ENCODE data around the gene DENND1A.

DNA sequence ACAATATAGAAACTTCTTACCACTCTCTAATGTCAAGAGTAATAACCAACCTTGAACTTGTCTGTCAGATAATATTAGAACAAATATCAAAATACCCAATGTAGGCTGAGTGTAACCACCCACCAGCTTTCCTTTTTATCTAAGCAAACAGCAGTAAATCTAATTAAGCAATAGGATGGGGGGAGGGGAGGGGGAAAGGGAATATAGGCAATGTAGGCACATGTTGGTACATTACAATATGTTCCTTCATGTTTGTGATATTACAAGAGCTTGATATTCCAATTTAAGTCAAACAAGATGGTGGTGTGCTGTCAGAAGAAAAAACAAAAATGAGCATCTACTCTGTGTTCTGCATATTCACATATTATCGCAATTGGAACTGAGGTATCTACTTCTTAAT, 158.2 kb downstream of the DENND1A start:
- TF ChIP-seq EZH2 (IDR thresholded peaks at IDR 0.05) (no peak), EZH2phosphoT487 (IDR thresholded peaks at IDR 0.05) (no peak)
- TF ChIP-seq, protein P1, sequence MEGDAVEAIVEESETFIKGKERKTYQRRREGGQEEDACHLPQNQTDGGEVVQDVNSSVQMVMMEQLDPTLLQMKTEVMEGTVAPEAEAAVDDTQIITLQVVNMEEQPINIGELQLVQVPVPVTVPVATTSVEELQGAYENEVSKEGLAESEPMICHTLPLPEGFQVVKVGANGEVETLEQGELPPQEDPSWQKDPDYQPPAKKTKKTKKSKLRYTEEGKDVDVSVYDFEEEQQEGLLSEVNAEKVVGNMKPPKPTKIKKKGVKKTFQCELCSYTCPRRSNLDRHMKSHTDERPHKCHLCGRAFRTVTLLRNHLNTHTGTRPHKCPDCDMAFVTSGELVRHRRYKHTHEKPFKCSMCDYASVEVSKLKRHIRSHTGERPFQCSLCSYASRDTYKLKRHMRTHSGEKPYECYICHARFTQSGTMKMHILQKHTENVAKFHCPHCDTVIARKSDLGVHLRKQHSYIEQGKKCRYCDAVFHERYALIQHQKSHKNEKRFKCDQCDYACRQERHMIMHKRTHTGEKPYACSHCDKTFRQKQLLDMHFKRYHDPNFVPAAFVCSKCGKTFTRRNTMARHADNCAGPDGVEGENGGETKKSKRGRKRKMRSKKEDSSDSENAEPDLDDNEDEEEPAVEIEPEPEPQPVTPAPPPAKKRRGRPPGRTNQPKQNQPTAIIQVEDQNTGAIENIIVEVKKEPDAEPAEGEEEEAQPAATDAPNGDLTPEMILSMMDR (IDR thresholded peaks at IDR 0.05), result no peak
